Right lobe of liver (tissue), 6 donors: ENCODE data around the gene PPFIA3. TPM values are rescaled to one million over a fixed set of nuclear protein-coding genes. Genes with fewer than 3 reads are reported as not detected.

Source experiments
- ATAC-seq, 4 donors: fragments of 200-7000 bp; cut with Tn5 transposase; one replicate each; pipeline ENCODE4 v1.9.1; 2020; ENCODE audit warnings: mild to moderate bottlenecking in 4 of 4, moderate library complexity in 4 of 4
- DNase-seq, 3 donors: peaks; one replicate each; pipeline ENCODE4 v3.0.0-alpha.2; 2020
- H3K27ac ChIP-seq, 3 donors: fragments of 200-600 bp; one replicate each; pipeline ENCODE4 v1.8.0; 2022
- H3K27me3 ChIP-seq, 2 donors: fragments of 200-600 bp; one replicate each; pipeline ENCODE4 v1.8.0; 2022
- H3K36me3 ChIP-seq, 4 donors: fragments of 200-600 bp; sonication (generic) in 1 of 4; one replicate each; pipeline versions ENCODE4 v1.5.1 to v1.8.0; 2017 to 2022; ENCODE audit warnings: control low read depth in 1 of 4
- H3K4me1 ChIP-seq, 4 donors: fragments of 200-600 bp; sonication (generic) in 1 of 4; one replicate each; pipeline versions ENCODE4 v1.5.1 to v1.8.0; 2017 to 2022; ENCODE audit warnings: control low read depth in 1 of 4
- H3K4me3 ChIP-seq, 3 donors: fragments of 200-600 bp; one replicate each; pipeline ENCODE4 v1.8.0; 2022
- H3K9me3 ChIP-seq, 4 donors: fragments of 200-600 bp; sonication (generic) in 1 of 4; one replicate each; pipeline versions ENCODE4 v1.5.1 to v1.8.0; 2017 to 2022; ENCODE audit warnings: control low read depth in 1 of 4
- POLR2A ChIP-seq: fragments of 450-650 bp; IDR thresholded peaks from one replicate; pipeline ENCODE4 v1.6.1; 2017; ENCODE audit warnings: antibody characterized with exemption, mild to moderate bottlenecking
- WGBS: methylation state at CpG from one replicate; pipeline ENCODE4 v1.1.6; 2018; ENCODE audit warnings: low coverage, low lambda C conversion rate; ENCODE audit not compliant: insufficient coverage; ENCODE audit errors: missing lambda C conversion rate; 5-methylcytosine and 5-hydroxymethylcytosine counted together
- intact Hi-C, 2 donors: fragments of 100-400 bp; cut with DNase I; formaldehyde crosslinking; loops; one replicate each; pipeline versions ENCODE4 v1.11.2 to v1.14.1; 2022
- total RNA-seq, 6 experiments: library from RNA; depleted of rRNA in 2 of 6; stranded (reverse); fragments of >200 nt in 2 of 6; fragmentation: NEBNext Ultra II Directional in 3 of 6; extraction: Animal tissue kit (Norgen Biotek cat#: 25700) in 3 of 6; gene quantifications; one replicate each; pipeline versions ENCODE4 v1.1.0 to v1.2.4, GENCODE V29; 2016 to 2023
- TF ChIP-seq, protein P1 (sequence below), 4 donors: fragments of 200-600 bp in 3 of 4; fragments of 450-650 bp in 1 of 4; IDR thresholded peaks; one replicate each; pipeline versions ENCODE4 v1.5.1 to v1.8.0; 2016 to 2022; ENCODE audit warnings: antibody characterized with exemption in 4 of 4, mild to moderate bottlenecking in 2 of 4
- donor health status: DM: no; HTN: yes; CAD: no.
- donor health status: DM: no; HTN: no; CAD: no.
- donor health status: DM: no; HTN: no; CAD: no.
- donor health status: DM: no; HTN: yes; CAD: no.
- donor health status: DM: no; HTN: yes; CAD: no.

Gene PPFIA3
- total RNA-seq, 6 experiments from 2014 or later = 1.8 to 6.6 (median 3.1) TPM

DNA sequence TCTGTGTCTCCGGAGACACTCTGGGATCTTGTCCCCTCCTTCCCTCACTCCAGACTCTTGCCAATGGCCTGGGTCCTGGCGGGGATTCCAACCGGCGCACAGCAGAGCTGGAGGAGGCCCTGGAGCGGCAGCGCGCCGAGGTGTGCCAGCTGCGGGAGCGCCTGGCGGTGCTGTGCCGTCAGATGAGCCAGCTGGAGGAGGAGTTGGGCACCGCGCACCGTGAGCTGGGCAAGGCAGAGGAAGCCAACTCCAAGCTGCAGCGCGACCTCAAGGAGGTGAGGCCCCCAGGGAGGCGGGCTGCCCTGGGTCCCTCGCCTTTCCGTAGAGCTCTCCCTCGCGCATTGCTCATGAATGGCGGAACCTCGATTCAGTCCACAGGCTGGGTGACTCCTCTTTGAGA lies 11.0 kb downstream of the PPFIA3 start:
- DNase-seq = no peak
- Histone ChIP-seq H3K27ac (no peak overlapping the region), H3K4me3 (no peak overlapping the region), H3K4me1 (peaks cover 0 to 10% (median 0%) of the 10 kb centered on the region in 4 donors), H3K27me3 (no peaks in the 10 kb centered on the region), H3K36me3 (no peaks in the 10 kb centered on the region), H3K9me3 (no peaks in the 10 kb centered on the region)
- TF ChIP-seq, protein P1, sequence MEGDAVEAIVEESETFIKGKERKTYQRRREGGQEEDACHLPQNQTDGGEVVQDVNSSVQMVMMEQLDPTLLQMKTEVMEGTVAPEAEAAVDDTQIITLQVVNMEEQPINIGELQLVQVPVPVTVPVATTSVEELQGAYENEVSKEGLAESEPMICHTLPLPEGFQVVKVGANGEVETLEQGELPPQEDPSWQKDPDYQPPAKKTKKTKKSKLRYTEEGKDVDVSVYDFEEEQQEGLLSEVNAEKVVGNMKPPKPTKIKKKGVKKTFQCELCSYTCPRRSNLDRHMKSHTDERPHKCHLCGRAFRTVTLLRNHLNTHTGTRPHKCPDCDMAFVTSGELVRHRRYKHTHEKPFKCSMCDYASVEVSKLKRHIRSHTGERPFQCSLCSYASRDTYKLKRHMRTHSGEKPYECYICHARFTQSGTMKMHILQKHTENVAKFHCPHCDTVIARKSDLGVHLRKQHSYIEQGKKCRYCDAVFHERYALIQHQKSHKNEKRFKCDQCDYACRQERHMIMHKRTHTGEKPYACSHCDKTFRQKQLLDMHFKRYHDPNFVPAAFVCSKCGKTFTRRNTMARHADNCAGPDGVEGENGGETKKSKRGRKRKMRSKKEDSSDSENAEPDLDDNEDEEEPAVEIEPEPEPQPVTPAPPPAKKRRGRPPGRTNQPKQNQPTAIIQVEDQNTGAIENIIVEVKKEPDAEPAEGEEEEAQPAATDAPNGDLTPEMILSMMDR (IDR thresholded peaks at IDR 0.05) = no peak
- TF ChIP-seq POLR2A = no peak
- WGBS = 84% methylated on average over 3 of the region's 24 CpGs
- intact Hi-C loops = no loop called here
- ATAC-seq = no peak

DNA sequence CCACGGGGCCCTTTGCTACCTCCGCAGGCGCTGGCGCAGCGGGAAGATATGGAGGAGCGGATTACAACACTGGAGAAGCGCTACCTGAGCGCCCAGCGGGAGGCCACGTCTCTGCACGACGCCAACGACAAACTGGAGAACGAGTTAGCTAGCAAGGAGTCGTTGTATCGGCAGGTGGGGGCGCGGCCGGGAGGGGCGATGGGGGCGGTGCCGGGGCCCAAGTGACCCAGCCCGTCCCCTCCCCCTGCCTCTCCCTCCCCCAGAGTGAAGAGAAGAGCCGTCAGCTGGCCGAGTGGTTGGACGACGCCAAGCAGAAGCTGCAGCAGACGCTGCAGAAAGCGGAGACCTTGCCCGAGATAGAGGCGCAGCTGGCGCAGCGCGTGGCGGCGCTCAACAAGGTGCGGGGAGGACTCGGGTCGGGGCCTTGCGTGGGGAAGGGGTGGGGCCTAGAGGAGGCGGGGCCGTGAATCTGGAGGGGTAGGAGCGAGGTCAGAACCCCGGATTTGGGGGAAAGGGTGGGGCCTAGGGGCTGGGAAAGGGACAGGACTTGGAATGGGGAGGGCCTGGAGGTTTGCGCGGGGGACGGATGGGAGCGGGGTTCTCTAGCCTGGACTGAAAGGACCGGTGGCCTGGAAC lies 13.7 kb downstream of the PPFIA3 start:
- Histone ChIP-seq H3K36me3 (no peaks in the 10 kb centered on the region), H3K4me1 (peaks cover 0 to 10% (median 0%) of the 10 kb centered on the region in 4 donors), H3K9me3 (no peaks in the 10 kb centered on the region), H3K4me3 (peak overlapping the region in 1 of 3 donors; percentile 26), H3K27ac (no peak overlapping the region), H3K27me3 (no peaks in the 10 kb centered on the region)
- TF ChIP-seq POLR2A = no peak
- TF ChIP-seq, protein P1 (IDR thresholded peaks at IDR 0.05) = no peak
- WGBS = 28% methylated on average over 29 of the region's 49 CpGs
- ATAC-seq (peak; percentile 7 to 37 (median 22)), DNase-seq (no peak)
- intact Hi-C loops = no loop called here

DNA sequence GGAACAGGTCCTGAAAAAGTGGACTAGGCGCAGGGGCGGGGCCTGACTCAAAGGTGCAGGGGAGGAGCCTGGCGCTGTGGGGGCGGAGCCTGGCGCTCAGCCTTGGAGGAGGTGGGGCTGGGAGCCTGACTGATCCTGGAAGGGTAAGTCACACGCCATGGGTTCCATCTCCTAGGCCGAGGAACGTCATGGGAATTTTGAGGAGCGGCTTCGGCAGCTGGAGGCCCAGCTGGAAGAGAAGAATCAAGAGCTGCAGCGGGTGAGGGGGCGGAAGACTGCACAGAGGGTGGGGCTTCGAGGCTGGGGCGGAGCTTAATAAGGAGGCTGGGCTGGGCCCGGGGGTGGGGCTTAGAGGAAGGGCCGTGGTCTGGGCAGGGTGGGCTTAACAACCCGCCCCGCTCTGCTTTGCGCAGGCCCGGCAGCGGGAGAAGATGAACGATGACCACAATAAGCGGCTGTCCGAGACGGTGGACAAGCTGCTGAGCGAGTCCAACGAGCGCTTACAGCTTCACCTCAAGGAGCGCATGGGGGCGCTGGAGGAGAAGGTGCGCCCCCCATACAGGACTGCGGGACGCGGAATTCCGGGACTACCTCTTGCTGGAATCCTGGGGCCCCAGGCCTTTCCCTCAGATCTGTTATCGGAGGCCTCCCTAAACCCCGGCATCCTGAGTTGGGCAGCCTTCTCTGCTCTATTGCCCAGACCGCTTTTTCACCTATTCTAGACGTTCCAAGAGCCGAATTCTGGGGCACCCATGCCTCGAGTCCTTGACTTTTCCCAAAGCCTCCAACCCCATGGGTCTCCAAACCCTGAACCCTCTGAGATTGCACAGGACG lies 14.5 kb downstream of the PPFIA3 start:
- WGBS = 39% methylated on average over 12 of the region's 42 CpGs
- Histone ChIP-seq H3K27me3 (no peaks in the 10 kb centered on the region), H3K9me3 (no peaks in the 10 kb centered on the region), H3K4me1 (peaks cover 0 to 6% (median 0%) of the 10 kb centered on the region in 4 donors), H3K4me3 (peak overlapping the region in 1 of 3 donors; percentile 26), H3K27ac (no peak overlapping the region), H3K36me3 (no peaks in the 10 kb centered on the region)
- peak; percentile 69 to 89 (median 77) for ATAC-seq
- TF ChIP-seq, protein P1 (IDR thresholded peaks at IDR 0.05) = no peak
- TF ChIP-seq POLR2A = no peak
- DNase-seq = peak; percentile 58 to 72 (median 64)
- intact Hi-C loops = no loop called here

DNA sequence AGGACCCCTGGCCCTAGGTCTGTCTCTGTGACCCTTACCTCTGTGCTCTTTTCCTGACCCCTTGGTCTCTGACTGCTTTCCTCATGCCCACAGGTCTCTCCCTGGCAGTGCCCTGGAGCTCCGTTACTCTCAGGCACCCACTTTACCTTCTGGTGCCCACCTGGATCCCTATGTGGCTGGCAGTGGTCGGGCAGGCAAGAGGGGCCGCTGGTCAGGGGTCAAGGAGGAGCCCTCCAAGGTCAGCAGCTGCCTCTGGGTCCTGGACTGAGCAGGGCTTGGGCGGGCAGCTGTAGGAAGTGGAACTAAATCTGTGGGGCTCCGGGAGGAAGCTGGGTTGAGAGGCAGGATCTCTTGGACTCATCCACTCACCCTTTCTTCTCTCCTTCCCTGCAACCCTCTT lies 16.3 kb downstream of the PPFIA3 start:
- ATAC-seq (no peak), DNase-seq (no peak)
- Histone ChIP-seq H3K4me3 (no peak overlapping the region), H3K4me1 (peaks cover 0 to 6% (median 0%) of the 10 kb centered on the region in 4 donors), H3K36me3 (no peaks in the 10 kb centered on the region), H3K27me3 (no peaks in the 10 kb centered on the region), H3K9me3 (no peaks in the 10 kb centered on the region), H3K27ac (no peak overlapping the region)
- intact Hi-C loops = loop anchor here in 1 of 2 donors (5.0 kb wide), 1 partner anchor 33 kb away; no protein-coding TSS in a partner anchor
- TF ChIP-seq, protein P1 (IDR thresholded peaks at IDR 0.05) = no peak
- no peak for TF ChIP-seq POLR2A
- 50% methylated on average over 1 of the region's 5 CpGs for WGBS
